GM23338 (cell line): ENCODE results near the gene NSD1. TPM values are rescaled to one million over a fixed set of nuclear protein-coding genes. Genes with fewer than 3 reads are reported as not detected.

Experiments
- ATAC-seq: fragments of 200-7000 bp; cut with Tn5 transposase; 3 replicates; pipeline ENCODE4 v1.9.1; 2020
- DNase-seq: peaks from one replicate; pipeline ENCODE4 v3.0.0-alpha.2; 2015; ENCODE audit warnings: low spot score
- H2AFZ ChIP-seq: fragments of 200-600 bp; sonication (generic); 2 replicates; pipeline ENCODE4 v1.8.0; 2016; ENCODE audit warnings: antibody characterized with exemption, mild to moderate bottlenecking, moderate library complexity
- H3F3A ChIP-seq: fragments of 200-600 bp; sonication (generic); replicated peaks from 2 replicates; pipeline ENCODE4 v1.8.0; 2017; ENCODE audit warnings: antibody characterized with exemption, mixed run types, low read depth
- H3K27ac ChIP-seq: fragments of 200-600 bp; sonication (generic); 2 replicates; pipeline ENCODE4 v1.6.1; 2016; ENCODE audit warnings: low read depth
- H3K27me3 ChIP-seq: fragments of 200-600 bp; sonication (generic); 2 replicates; pipeline ENCODE4 v1.8.0; 2016; ENCODE audit warnings: mild to moderate bottlenecking, mixed run types, moderate library complexity; ENCODE audit not compliant: insufficient read depth
- H3K36me3 ChIP-seq: fragments of 200-600 bp; sonication (generic); 2 replicates; pipeline ENCODE4 v1.8.0; 2016; ENCODE audit warnings: mild to moderate bottlenecking; ENCODE audit not compliant: insufficient read depth
- H3K4me1 ChIP-seq: fragments of 200-600 bp; sonication (generic); 2 replicates; pipeline ENCODE4 v1.8.0; 2016; ENCODE audit warnings: mild to moderate bottlenecking, moderate library complexity; ENCODE audit not compliant: insufficient read depth
- H3K4me2 ChIP-seq: fragments of 200-600 bp; sonication (generic); 2 replicates; pipeline ENCODE4 v1.7.1; 2017; ENCODE audit warnings: mixed run types
- H3K4me3 ChIP-seq: fragments of 200-600 bp; sonication (generic); 2 replicates; pipeline ENCODE4 v1.6.1; 2016; ENCODE audit warnings: mixed run types
- H3K79me2 ChIP-seq: fragments of 200-600 bp; sonication (generic); replicated peaks from 2 replicates; pipeline ENCODE4 v1.8.0; 2017; ENCODE audit warnings: mild to moderate bottlenecking; ENCODE audit not compliant: insufficient read depth
- H3K9me2 ChIP-seq: fragments of 200-600 bp; sonication (generic); 2 replicates; pipeline ENCODE4 v1.8.0; 2017; ENCODE audit not compliant: insufficient read depth
- H4K20me1 ChIP-seq: fragments of 200-600 bp; sonication (generic); replicated peaks from 2 replicates; pipeline ENCODE4 v1.8.0; 2017; ENCODE audit warnings: mild to moderate bottlenecking; ENCODE audit not compliant: insufficient read depth
- H3K27ac Mint-ChIP-seq: 2 replicates; pipeline ENCODE4 v1.8.0; 2020; ENCODE audit warnings: inconsistent platforms, mild to moderate bottlenecking, moderate library complexity, mixed read lengths
- H3K27me3 Mint-ChIP-seq: 3 replicates; pipeline ENCODE4 v1.8.0; 2022; ENCODE audit warnings: low read depth, mild to moderate bottlenecking, moderate library complexity, mixed read lengths, inconsistent platforms; ENCODE audit not compliant: insufficient read depth, poor library complexity
- H3K36me3 Mint-ChIP-seq: 3 replicates; pipeline ENCODE4 v1.8.0; 2021; ENCODE audit warnings: low read depth, mild to moderate bottlenecking, inconsistent platforms, moderate library complexity, mixed read lengths
- H3K4me1 Mint-ChIP-seq: 3 replicates; pipeline ENCODE4 v1.8.0; 2020; ENCODE audit warnings: mild to moderate bottlenecking, inconsistent platforms, mixed read lengths
- H3K4me3 Mint-ChIP-seq: 3 replicates; pipeline ENCODE4 v1.8.0; 2021; ENCODE audit warnings: moderate library complexity, mild to moderate bottlenecking, inconsistent platforms, mixed read lengths
- H3K9me3 Mint-ChIP-seq: 3 replicates; pipeline ENCODE4 v1.8.0; 2020; ENCODE audit warnings: moderate library complexity, mild to moderate bottlenecking, inconsistent platforms, mixed read lengths
- CREB1 ChIP-seq: fragments of 250-450 bp; sonication (Bioruptor Pico); IDR thresholded peaks from 2 replicates; pipeline ENCODE4 v1.5.0; 2020; ENCODE audit warnings: low read depth, mild to moderate bottlenecking, moderate library complexity
- JUNB ChIP-seq: IDR thresholded peaks from one replicate; pipeline ENCODE4 v1.6.1; 2016; ENCODE audit warnings: antibody characterized with exemption; ENCODE audit not compliant: unreplicated experiment
- NANOG ChIP-seq: IDR thresholded peaks from 2 replicates; pipeline ENCODE4 v1.6.1; 2016; ENCODE audit warnings: antibody characterized with exemption, borderline replicate concordance
- POLR2AphosphoS5 ChIP-seq: IDR thresholded peaks from 2 replicates; pipeline ENCODE4 v1.6.1; 2016; ENCODE audit warnings: antibody characterized with exemption, low read depth
- STAT1 ChIP-seq: IDR thresholded peaks from one replicate; pipeline ENCODE4 v1.6.1; 2016; ENCODE audit warnings: antibody characterized with exemption; ENCODE audit not compliant: unreplicated experiment
- ZNF114 ChIP-seq: fragments of 250-450 bp; sonication (Bioruptor Pico); IDR thresholded peaks from 2 replicates; pipeline ENCODE4 v1.5.0; 2020; ENCODE audit warnings: mild to moderate bottlenecking, moderate library complexity
- ZNF331 ChIP-seq: fragments of 250-450 bp; sonication (Bioruptor Pico); IDR thresholded peaks from 2 replicates; pipeline ENCODE4 v1.5.0; 2020; ENCODE audit warnings: low read depth, mild to moderate bottlenecking, moderate library complexity
- polyA plus RNA-seq: library from polyadenylated mRNA; unstranded; fragments of >200 nt; fragmentation: Nextera tagmentation; extraction: Ambion mirVana; gene quantifications from 2 replicates; pipeline ENCODE4 v1.2.1, GENCODE V29; 2016
- total RNA-seq: library from RNA; depleted of rRNA; stranded (reverse); fragments of >200 nt; shearing (Covaris generic); gene quantifications from 2 replicates; pipeline ENCODE4 v1.2.3, GENCODE V29; 2014
- TF ChIP-seq, protein P1 (sequence below): IDR thresholded peaks from one replicate; pipeline ENCODE4 v1.6.1; 2018; ENCODE audit warnings: antibody characterized with exemption; ENCODE audit not compliant: unreplicated experiment
- TF ChIP-seq, protein P2 (sequence below), 2 experiments: fragments of 200-600 bp in 1 of 2; sonication (generic) in 1 of 2; conservative IDR thresholded peaks; 2 replicates each; pipeline versions ENCODE4 v1.5.1 to v1.6.1; 2016 to 2017; ENCODE audit warnings: antibody characterized with exemption in 2 of 2, low read depth in 2 of 2, mild to moderate bottlenecking in 2 of 2, moderate library complexity in 1 of 2
- TF ChIP-seq, protein P3 (sequence below): fragments of 250-450 bp; sonication (Bioruptor Pico); IDR thresholded peaks from 2 replicates; pipeline ENCODE4 v1.5.0; 2020; ENCODE audit warnings: mild to moderate bottlenecking, moderate library complexity

NSD1 gene
- total and polyA plus RNA-seq, 2 experiments from 2014 or later: 96.4 to 106 TPM

DNA sequence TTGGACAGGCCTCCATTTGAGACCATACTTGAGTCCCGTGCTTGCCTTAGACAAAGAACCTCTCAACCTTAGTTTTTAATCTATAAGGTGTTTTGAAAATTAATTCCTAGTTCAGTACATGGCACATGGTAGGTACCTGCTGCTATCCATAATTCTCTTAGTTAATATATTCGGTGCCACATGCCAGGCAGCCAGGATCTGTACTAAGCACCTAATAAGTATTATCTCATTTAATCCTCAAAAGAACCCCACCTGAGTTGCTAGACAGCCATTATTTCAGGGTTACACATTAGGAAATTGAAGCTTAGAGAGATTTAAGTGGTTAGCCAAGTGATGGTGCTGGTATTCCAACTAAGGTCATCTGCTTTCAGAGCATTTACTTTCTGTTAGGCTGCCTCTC is 29.9 kb downstream of the NSD1 start:
- no peak overlapping the region for H3K4me3 Mint-ChIP-seq
- Histone ChIP-seq H3K9me2 (no peaks in the 10 kb centered on the region), H3K4me2 (no peak overlapping the region), H3K36me3 (0 out of 2 replicates have a peak, but pooled peaks cover 2% of the 10 kb centered on the region), H3F3A (peaks cover 11% of the 10 kb centered on the region; the same call in 1 of the 2 replicates), H4K20me1 (peaks cover 51% of the 10 kb centered on the region), H3K4me3 (no peak overlapping the region), H3K4me1 (no peaks in the 10 kb centered on the region), H3K27ac (0 out of 2 replicates have a peak overlapping the region, but pooled peaks have one; percentile 27), H2AFZ (no peak overlapping the region), H3K27me3 (no peaks in the 10 kb centered on the region), H3K79me2 (peaks cover 100% of the 10 kb centered on the region)
- peaks cover 11% of the 10 kb centered on the region for H3K27me3 Mint-ChIP-seq
- no peak for DNase-seq
- ATAC-seq: no peak
- TF ChIP-seq ZNF331 (CRISPR knock-in tag) (no peak), NANOG (no peak), POLR2AphosphoS5 (no peak), JUNB (no peak), ZNF114 (no peak), CREB1 (no peak), STAT1 (no peak)
- TF ChIP-seq, protein P1, sequence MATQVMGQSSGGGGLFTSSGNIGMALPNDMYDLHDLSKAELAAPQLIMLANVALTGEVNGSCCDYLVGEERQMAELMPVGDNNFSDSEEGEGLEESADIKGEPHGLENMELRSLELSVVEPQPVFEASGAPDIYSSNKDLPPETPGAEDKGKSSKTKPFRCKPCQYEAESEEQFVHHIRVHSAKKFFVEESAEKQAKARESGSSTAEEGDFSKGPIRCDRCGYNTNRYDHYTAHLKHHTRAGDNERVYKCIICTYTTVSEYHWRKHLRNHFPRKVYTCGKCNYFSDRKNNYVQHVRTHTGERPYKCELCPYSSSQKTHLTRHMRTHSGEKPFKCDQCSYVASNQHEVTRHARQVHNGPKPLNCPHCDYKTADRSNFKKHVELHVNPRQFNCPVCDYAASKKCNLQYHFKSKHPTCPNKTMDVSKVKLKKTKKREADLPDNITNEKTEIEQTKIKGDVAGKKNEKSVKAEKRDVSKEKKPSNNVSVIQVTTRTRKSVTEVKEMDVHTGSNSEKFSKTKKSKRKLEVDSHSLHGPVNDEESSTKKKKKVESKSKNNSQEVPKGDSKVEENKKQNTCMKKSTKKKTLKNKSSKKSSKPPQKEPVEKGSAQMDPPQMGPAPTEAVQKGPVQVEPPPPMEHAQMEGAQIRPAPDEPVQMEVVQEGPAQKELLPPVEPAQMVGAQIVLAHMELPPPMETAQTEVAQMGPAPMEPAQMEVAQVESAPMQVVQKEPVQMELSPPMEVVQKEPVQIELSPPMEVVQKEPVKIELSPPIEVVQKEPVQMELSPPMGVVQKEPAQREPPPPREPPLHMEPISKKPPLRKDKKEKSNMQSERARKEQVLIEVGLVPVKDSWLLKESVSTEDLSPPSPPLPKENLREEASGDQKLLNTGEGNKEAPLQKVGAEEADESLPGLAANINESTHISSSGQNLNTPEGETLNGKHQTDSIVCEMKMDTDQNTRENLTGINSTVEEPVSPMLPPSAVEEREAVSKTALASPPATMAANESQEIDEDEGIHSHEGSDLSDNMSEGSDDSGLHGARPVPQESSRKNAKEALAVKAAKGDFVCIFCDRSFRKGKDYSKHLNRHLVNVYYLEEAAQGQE: no peak
- TF ChIP-seq, protein P2, sequence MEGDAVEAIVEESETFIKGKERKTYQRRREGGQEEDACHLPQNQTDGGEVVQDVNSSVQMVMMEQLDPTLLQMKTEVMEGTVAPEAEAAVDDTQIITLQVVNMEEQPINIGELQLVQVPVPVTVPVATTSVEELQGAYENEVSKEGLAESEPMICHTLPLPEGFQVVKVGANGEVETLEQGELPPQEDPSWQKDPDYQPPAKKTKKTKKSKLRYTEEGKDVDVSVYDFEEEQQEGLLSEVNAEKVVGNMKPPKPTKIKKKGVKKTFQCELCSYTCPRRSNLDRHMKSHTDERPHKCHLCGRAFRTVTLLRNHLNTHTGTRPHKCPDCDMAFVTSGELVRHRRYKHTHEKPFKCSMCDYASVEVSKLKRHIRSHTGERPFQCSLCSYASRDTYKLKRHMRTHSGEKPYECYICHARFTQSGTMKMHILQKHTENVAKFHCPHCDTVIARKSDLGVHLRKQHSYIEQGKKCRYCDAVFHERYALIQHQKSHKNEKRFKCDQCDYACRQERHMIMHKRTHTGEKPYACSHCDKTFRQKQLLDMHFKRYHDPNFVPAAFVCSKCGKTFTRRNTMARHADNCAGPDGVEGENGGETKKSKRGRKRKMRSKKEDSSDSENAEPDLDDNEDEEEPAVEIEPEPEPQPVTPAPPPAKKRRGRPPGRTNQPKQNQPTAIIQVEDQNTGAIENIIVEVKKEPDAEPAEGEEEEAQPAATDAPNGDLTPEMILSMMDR (conservative IDR thresholded peaks at IDR 0.05; ENCODE audit: low read depth in 2 of 2): no peak
- TF ChIP-seq, protein P3, sequence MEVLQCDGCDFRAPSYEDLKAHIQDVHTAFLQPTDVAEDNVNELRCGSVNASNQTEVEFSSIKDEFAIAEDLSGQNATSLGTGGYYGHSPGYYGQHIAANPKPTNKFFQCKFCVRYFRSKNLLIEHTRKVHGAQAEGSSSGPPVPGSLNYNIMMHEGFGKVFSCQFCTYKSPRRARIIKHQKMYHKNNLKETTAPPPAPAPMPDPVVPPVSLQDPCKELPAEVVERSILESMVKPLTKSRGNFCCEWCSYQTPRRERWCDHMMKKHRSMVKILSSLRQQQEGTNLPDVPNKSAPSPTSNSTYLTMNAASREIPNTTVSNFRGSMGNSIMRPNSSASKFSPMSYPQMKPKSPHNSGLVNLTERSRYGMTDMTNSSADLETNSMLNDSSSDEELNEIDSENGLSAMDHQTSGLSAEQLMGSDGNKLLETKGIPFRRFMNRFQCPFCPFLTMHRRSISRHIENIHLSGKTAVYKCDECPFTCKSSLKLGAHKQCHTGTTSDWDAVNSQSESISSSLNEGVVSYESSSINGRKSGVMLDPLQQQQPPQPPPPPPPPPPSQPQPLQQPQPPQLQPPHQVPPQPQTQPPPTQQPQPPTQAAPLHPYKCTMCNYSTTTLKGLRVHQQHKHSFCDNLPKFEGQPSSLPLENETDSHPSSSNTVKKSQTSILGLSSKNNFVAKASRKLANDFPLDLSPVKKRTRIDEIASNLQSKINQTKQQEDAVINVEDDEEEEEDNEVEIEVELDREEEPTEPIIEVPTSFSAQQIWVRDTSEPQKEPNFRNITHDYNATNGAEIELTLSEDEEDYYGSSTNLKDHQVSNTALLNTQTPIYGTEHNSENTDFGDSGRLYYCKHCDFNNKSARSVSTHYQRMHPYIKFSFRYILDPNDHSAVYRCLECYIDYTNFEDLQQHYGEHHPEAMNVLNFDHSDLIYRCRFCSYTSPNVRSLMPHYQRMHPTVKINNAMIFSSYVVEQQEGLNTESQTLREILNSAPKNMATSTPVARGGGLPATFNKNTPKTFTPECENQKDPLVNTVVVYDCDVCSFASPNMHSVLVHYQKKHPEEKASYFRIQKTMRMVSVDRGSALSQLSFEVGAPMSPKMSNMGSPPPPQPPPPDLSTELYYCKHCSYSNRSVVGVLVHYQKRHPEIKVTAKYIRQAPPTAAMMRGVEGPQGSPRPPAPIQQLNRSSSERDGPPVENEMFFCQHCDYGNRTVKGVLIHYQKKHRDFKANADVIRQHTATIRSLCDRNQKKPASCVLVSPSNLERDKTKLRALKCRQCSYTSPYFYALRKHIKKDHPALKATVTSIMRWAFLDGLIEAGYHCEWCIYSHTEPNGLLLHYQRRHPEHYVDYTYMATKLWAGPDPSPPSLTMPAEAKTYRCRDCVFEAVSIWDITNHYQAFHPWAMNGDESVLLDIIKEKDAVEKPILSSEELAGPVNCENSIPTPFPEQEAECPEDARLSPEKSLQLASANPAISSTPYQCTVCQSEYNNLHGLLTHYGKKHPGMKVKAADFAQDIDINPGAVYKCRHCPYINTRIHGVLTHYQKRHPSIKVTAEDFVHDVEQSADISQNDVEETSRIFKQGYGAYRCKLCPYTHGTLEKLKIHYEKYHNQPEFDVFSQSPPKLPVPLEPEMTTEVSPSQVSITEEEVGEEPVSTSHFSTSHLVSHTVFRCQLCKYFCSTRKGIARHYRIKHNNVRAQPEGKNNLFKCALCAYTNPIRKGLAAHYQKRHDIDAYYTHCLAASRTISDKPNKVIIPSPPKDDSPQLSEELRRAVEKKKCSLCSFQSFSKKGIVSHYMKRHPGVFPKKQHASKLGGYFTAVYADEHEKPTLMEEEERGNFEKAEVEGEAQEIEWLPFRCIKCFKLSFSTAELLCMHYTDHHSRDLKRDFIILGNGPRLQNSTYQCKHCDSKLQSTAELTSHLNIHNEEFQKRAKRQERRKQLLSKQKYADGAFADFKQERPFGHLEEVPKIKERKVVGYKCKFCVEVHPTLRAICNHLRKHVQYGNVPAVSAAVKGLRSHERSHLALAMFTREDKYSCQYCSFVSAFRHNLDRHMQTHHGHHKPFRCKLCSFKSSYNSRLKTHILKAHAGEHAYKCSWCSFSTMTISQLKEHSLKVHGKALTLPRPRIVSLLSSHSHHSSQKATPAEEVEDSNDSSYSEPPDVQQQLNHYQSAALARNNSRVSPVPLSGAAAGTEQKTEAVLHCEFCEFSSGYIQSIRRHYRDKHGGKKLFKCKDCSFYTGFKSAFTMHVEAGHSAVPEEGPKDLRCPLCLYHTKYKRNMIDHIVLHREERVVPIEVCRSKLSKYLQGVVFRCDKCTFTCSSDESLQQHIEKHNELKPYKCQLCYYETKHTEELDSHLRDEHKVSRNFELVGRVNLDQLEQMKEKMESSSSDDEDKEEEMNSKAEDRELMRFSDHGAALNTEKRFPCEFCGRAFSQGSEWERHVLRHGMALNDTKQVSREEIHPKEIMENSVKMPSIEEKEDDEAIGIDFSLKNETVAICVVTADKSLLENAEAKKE: no peak
- H3K9me3 Mint-ChIP-seq: no peaks in the 10 kb centered on the region
- peaks cover 50% of the 10 kb centered on the region; the same call in 2 of the 3 replicates for H3K36me3 Mint-ChIP-seq
- H3K27ac Mint-ChIP-seq: no peak overlapping the region
- peaks cover 2% of the 10 kb centered on the region; the same call in 1 of the 3 replicates for H3K4me1 Mint-ChIP-seq
